Erythroblast (primary cell): ENCODE measurements around the gene NOTUM.
A peak's percentile ranks its signal among the peaks of the same experiment; 100 is the strongest.

Experiments used
- DNase-seq, 2 experiments: peaks; one replicate each; lab custom pipeline; 2025; lab: John Stamatoyannopoulos, UW
- GATA1 ChIP-seq: IDR thresholded peaks from 2 replicates; pipeline ENCODE4 v1.6.1; 2011; ENCODE audit warnings: low read depth, mild to moderate bottlenecking, control low read depth, low read length, moderate library complexity
- POLR2A ChIP-seq: IDR thresholded peaks from 2 replicates; pipeline ENCODE4 v1.6.1; 2011; ENCODE audit warnings: mild to moderate bottlenecking, low read length

The NOTUM gene

GRCh38 chr17:81916234-81917001 is 44.6 kb downstream of the NOTUM start:
- peak; percentile 76 to 85 for DNase-seq
- TF ChIP-seq POLR2A: peak; percentile 53
- TF ChIP-seq GATA1: no peak

- no peak for TF ChIP-seq POLR2A
- no peak for TF ChIP-seq GATA1
- no peak for DNase-seq
Measured at GRCh38 chr17:81915331-81915730, 45.7 kb downstream of the NOTUM start.

- DNase-seq: no peak
- no peak for TF ChIP-seq GATA1
- no peak for TF ChIP-seq POLR2A
Measured at GRCh38 chr17:81914103-81914850, 46.7 kb downstream of the NOTUM start.

GRCh38 chr17:81913394-81914102 is 47.4 kb downstream of the NOTUM start:
- no peak for TF ChIP-seq GATA1
- TF ChIP-seq POLR2A: no peak
- no peak for DNase-seq

- DNase-seq: peak; percentile 47 to 73
- TF ChIP-seq POLR2A (no peak), GATA1 (no peak)
Measured at GRCh38 chr17:81912441-81913309, 48.3 kb downstream of the NOTUM start.

GRCh38 chr17:81911969-81912368 is 49.0 kb downstream of the NOTUM start:
- DNase-seq: no peak
- TF ChIP-seq POLR2A: no peak
- no peak for TF ChIP-seq GATA1

- no peak for TF ChIP-seq GATA1
- TF ChIP-seq POLR2A: no peak
- peak; percentile 91 to 96 for DNase-seq
Measured at GRCh38 chr17:81911277-81911961, 49.6 kb downstream of the NOTUM start, which contains the start of gene PCYT2. Gene PCYT2 (minus strand): TSS chr17:81911399. CDS start chr17:81911355, 44 bp downstream.

GRCh38 chr17:81910840-81911276 is 50.1 kb downstream of the NOTUM start:
- no peak for TF ChIP-seq GATA1
- no peak for TF ChIP-seq POLR2A
- DNase-seq: peak; percentile 56 to 67

- no peak for TF ChIP-seq POLR2A
- TF ChIP-seq GATA1: no peak
Measured at GRCh38 chr17:81909966-81910839, 50.8 kb downstream of the NOTUM start.

GRCh38 chr17:81909231-81909630 is 51.8 kb downstream of the NOTUM start:
- no peak for DNase-seq
- TF ChIP-seq GATA1 (no peak), POLR2A (no peak)

More at GRCh38 chr17:81909966-81910839, 50.8 kb downstream of the NOTUM start:
- peak; percentile 45 to 61 for DNase-seq

GRCh38 chr17:81908793-81909192 is 52.2 kb downstream of the NOTUM start:
- no peak for DNase-seq
- TF ChIP-seq POLR2A: no peak
- TF ChIP-seq GATA1: no peak
